HepG2 (cell line): ENCODE data around the gene CYB5D1. TPM values are rescaled to one million over a fixed set of nuclear protein-coding genes. Genes with fewer than 3 reads are reported as not detected.

Experiments
- FOXO4 ChIP-seq: sonication (generic); formaldehyde crosslinking; conservative IDR thresholded peaks from 2 replicates; pipeline ENCODE4 v1.8.1; 2023; ENCODE audit warnings: missing genetic modification reagents
- GATA4 ChIP-seq: sonication (generic); IDR thresholded peaks from 2 replicates; pipeline ENCODE4 v1.6.1; 2016; ENCODE audit warnings: antibody characterized with exemption, low read depth, borderline replicate concordance
- MTF2 ChIP-seq: sonication (generic); formaldehyde crosslinking; IDR thresholded peaks from 2 replicates; pipeline ENCODE4 v1.5.0; 2020; ENCODE audit warnings: missing genetic modification reagents, borderline replicate concordance
- NFKBIZ ChIP-seq: IDR thresholded peaks from 2 replicates; pipeline ENCODE4 v1.6.1; 2018; ENCODE audit warnings: missing genetic modification reagents, missing compliant biosample characterization
- RBM39 ChIP-seq: fragments of 200-400 bp; formaldehyde crosslinking; IDR thresholded peaks from one replicate; pipeline ENCODE4 v1.6.1; 2018; ENCODE audit warnings: antibody characterized with exemption, mild to moderate bottlenecking, low read depth, low read length; ENCODE audit not compliant: poor library complexity, severe bottlenecking
- SIN3B ChIP-seq: fragments of 150-350 bp; IDR thresholded peaks from 2 replicates; pipeline ENCODE4 v1.6.1; 2014; ENCODE audit warnings: low read length
- SMARCE1 ChIP-seq: fragments of 450-650 bp; IDR thresholded peaks from 2 replicates; pipeline ENCODE4 v1.6.1; 2017; ENCODE audit warnings: borderline replicate concordance
- SRSF1 ChIP-seq: fragments of 200-400 bp; formaldehyde crosslinking; optimal IDR thresholded peaks from 2 replicates; pipeline ENCODE3; 2017; ENCODE audit warnings: mild to moderate bottlenecking, low read depth, low read length, moderate library complexity
- TBX2 ChIP-seq: sonication (generic); formaldehyde crosslinking; IDR thresholded peaks from 2 replicates; pipeline ENCODE4 v1.5.0; 2020; ENCODE audit warnings: missing genetic modification reagents, mild to moderate bottlenecking, borderline replicate concordance
- YEATS2 ChIP-seq: sonication (generic); formaldehyde crosslinking; IDR thresholded peaks from 2 replicates; pipeline ENCODE4 v1.4.0; 2020; ENCODE audit warnings: missing genetic modification reagents, borderline replicate concordance
- ZFP36L2 ChIP-seq: sonication (generic); formaldehyde crosslinking; IDR thresholded peaks from 2 replicates; pipeline ENCODE4 v1.4.0; 2020; ENCODE audit warnings: missing genetic modification reagents
- ZKSCAN5 ChIP-seq: sonication (generic); formaldehyde crosslinking; IDR thresholded peaks from 2 replicates; pipeline ENCODE4 v1.5.1; 2020; ENCODE audit warnings: mild to moderate bottlenecking, missing genetic modification reagents
- ZNF567 ChIP-seq: sonication (generic); formaldehyde crosslinking; IDR thresholded peaks from 2 replicates; pipeline ENCODE4 v1.8.1; 2023; ENCODE audit warnings: mild to moderate bottlenecking, missing genetic modification reagents, borderline replicate concordance
- ZNF570 ChIP-seq: sonication (generic); formaldehyde crosslinking; IDR thresholded peaks from 2 replicates; pipeline ENCODE4 v1.4.0; 2020; ENCODE audit warnings: mild to moderate bottlenecking, missing genetic modification reagents, borderline replicate concordance
- ZNF713 ChIP-seq: sonication (generic); formaldehyde crosslinking; IDR thresholded peaks from 2 replicates; pipeline ENCODE4 v1.4.0; 2020; ENCODE audit warnings: mild to moderate bottlenecking, missing genetic modification reagents
- polyA plus RNA-seq, 8 experiments: library from polyadenylated mRNA; depleted of rRNA in 3 of 8; stranded (reverse) in 7 of 8; unstranded in 1 of 8; fragments of >200 nt; fragmentation: Illumina TruSeq in 4 of 8; extraction: Trizol in 4 of 8; gene quantifications; 2 replicates each; pipeline versions ENCODE4 v1.2.1 to v1.2.3, GENCODE V29; 2011 to 2016; ENCODE audit warnings: low read depth in 4 of 8, missing spikeins in 1 of 8, mixed read lengths in 1 of 8; ENCODE audit not compliant: insufficient read depth in 1 of 8
- total RNA-seq, 5 experiments: library from RNA; depleted of rRNA; stranded (reverse); fragments of >200 nt; fragmentation: Illumina TruSeq; extraction: Trizol; gene quantifications; 2 replicates each; pipeline ENCODE4 v1.2.3, GENCODE V29; 2016; ENCODE audit warnings: low read depth in 1 of 5
- TF ChIP-seq, protein P1 (sequence below): sonication (generic); formaldehyde crosslinking; conservative IDR thresholded peaks from 2 replicates; pipeline ENCODE4 v1.4.0; 2020; ENCODE audit warnings: mild to moderate bottlenecking, missing genetic modification reagents, moderate library complexity
- TF ChIP-seq, protein P2 (sequence below): fragments of 450-650 bp; IDR thresholded peaks from 2 replicates; pipeline ENCODE4 v1.6.1; 2017
- TF ChIP-seq, protein P3 (sequence below): sonication (generic); formaldehyde crosslinking; IDR thresholded peaks from 2 replicates; pipeline ENCODE4 v1.5.0; 2020; ENCODE audit warnings: mild to moderate bottlenecking, missing genetic modification reagents
- TF ChIP-seq, protein P4 (sequence below): sonication (generic); formaldehyde crosslinking; IDR thresholded peaks from 2 replicates; pipeline ENCODE4 v1.4.0; 2020; ENCODE audit warnings: mild to moderate bottlenecking, missing genetic modification reagents

The CYB5D1 gene
- total and polyA plus RNA-seq, 2 of the 13 experiments (the other 11 are each of a cell fraction or from before 2014, with no cell fraction given), result 8.9 to 17.0 TPM

DNA sequence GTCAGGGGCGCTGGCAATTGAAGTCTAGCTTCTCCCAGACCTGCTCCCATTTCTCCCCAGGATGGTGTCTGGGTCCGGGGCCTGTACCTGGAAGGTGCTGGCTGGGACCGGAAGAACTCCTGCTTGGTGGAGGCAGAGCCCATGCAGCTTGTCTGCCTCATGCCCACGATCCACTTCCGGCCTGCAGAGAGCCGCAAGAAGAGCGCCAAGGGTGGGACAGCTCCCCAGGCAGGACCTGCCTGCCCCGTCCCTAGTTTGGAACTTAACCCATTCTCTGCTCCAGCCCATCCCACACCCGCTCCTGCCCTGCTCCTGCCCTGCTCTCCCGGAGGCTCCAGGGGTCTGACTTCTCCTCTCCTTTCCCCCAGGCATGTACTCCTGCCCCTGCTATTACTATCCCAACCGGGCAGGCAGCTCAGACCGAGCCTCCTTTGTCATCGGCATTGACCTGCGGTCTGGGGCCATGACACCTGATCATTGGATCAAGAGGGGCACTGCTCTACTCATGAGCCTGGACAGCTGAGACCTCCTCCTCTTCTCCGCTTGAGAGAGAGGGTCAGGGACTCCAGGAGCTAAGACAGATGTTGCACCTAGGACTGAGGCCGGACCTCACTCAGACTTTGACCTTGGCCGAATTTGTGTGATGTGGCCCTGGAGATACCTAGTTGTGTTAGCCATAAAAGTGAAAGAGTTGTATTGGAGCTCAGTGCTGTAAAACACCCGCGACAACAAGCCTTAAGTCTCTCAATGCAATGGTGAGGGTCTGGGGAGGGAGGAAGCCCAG is 24.6 kb upstream of the CYB5D1 start (continued):
- no peak for TF ChIP-seq NFKBIZ (CRISPR knock-in tag)
- TF ChIP-seq ZKSCAN5 (CRISPR knock-in tag), result no peak
- no peak for TF ChIP-seq SIN3B
- TF ChIP-seq ZNF713, result no peak
- TF ChIP-seq ZNF570 (CRISPR knock-in tag), result no peak
- TF ChIP-seq RBM39, result no peak
- TF ChIP-seq ZFP36L2, result no peak
- TF ChIP-seq SMARCE1, result no peak
- no peak for TF ChIP-seq MTF2
- no peak for TF ChIP-seq YEATS2 (CRISPR knock-in tag)
- no peak for TF ChIP-seq ZNF567 (CRISPR knock-in tag)
- TF ChIP-seq, protein P1, sequence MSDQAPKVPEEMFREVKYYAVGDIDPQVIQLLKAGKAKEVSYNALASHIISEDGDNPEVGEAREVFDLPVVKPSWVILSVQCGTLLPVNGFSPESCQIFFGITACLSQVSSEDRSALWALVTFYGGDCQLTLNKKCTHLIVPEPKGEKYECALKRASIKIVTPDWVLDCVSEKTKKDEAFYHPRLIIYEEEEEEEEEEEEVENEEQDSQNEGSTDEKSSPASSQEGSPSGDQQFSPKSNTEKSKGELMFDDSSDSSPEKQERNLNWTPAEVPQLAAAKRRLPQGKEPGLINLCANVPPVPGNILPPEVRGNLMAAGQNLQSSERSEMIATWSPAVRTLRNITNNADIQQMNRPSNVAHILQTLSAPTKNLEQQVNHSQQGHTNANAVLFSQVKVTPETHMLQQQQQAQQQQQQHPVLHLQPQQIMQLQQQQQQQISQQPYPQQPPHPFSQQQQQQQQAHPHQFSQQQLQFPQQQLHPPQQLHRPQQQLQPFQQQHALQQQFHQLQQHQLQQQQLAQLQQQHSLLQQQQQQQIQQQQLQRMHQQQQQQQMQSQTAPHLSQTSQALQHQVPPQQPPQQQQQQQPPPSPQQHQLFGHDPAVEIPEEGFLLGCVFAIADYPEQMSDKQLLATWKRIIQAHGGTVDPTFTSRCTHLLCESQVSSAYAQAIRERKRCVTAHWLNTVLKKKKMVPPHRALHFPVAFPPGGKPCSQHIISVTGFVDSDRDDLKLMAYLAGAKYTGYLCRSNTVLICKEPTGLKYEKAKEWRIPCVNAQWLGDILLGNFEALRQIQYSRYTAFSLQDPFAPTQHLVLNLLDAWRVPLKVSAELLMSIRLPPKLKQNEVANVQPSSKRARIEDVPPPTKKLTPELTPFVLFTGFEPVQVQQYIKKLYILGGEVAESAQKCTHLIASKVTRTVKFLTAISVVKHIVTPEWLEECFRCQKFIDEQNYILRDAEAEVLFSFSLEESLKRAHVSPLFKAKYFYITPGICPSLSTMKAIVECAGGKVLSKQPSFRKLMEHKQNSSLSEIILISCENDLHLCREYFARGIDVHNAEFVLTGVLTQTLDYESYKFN (CRISPR knock-in tag), result 0 out of 2 replicates have a peak, but pooled peaks have one; percentile 45
- no peak for TF ChIP-seq FOXO4
- TF ChIP-seq, protein P2, sequence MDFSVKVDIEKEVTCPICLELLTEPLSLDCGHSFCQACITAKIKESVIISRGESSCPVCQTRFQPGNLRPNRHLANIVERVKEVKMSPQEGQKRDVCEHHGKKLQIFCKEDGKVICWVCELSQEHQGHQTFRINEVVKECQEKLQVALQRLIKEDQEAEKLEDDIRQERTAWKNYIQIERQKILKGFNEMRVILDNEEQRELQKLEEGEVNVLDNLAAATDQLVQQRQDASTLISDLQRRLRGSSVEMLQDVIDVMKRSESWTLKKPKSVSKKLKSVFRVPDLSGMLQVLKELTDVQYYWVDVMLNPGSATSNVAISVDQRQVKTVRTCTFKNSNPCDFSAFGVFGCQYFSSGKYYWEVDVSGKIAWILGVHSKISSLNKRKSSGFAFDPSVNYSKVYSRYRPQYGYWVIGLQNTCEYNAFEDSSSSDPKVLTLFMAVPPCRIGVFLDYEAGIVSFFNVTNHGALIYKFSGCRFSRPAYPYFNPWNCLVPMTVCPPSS, result no peak
- TF ChIP-seq, protein P3, sequence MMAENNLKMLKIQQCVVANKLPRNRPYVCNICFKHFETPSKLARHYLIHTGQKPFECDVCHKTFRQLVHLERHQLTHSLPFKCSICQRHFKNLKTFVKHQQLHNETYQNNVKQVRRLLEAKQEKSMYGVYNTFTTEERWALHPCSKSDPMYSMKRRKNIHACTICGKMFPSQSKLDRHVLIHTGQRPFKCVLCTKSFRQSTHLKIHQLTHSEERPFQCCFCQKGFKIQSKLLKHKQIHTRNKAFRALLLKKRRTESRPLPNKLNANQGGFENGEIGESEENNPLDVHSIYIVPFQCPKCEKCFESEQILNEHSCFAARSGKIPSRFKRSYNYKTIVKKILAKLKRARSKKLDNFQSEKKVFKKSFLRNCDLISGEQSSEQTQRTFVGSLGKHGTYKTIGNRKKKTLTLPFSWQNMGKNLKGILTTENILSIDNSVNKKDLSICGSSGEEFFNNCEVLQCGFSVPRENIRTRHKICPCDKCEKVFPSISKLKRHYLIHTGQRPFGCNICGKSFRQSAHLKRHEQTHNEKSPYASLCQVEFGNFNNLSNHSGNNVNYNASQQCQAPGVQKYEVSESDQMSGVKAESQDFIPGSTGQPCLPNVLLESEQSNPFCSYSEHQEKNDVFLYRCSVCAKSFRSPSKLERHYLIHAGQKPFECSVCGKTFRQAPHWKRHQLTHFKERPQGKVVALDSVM, result peak; percentile 23; the same call in 1 of the 2 replicates
- no peak for TF ChIP-seq SRSF1
- TF ChIP-seq, protein P4, sequence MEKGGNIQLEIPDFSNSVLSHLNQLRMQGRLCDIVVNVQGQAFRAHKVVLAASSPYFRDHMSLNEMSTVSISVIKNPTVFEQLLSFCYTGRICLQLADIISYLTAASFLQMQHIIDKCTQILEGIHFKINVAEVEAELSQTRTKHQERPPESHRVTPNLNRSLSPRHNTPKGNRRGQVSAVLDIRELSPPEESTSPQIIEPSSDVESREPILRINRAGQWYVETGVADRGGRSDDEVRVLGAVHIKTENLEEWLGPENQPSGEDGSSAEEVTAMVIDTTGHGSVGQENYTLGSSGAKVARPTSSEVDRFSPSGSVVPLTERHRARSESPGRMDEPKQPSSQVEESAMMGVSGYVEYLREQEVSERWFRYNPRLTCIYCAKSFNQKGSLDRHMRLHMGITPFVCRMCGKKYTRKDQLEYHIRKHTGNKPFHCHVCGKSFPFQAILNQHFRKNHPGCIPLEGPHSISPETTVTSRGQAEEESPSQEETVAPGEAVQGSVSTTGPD (CRISPR knock-in tag), result no peak
- 0 out of 2 replicates have a peak, but pooled peaks have one; percentile 29 for TF ChIP-seq TBX2 (CRISPR knock-in tag)
- no peak for TF ChIP-seq GATA4
